Upper lobe of right lung (tissue), 1 donor: ENCODE results near the gene GSTA1. TPM values are rescaled to one million over a fixed set of nuclear protein-coding genes. Genes with fewer than 3 reads are reported as not detected.
"Not testable (repeated sequence)": the region's sequence is repeated elsewhere in the genome, so short reads cannot be mapped to it uniquely, and the experiment has no call there.

Experiments used
- ATAC-seq: fragments of 200-7000 bp; cut with Tn5 transposase; one replicate; pipeline ENCODE4 v1.9.1; 2020; ENCODE audit warnings: mild to moderate bottlenecking, moderate library complexity
- DNase-seq: peaks from one replicate; pipeline ENCODE4 v3.0.0-alpha.2; 2020
- H3K27ac ChIP-seq: fragments of 200-600 bp; one replicate; pipeline ENCODE4 v1.8.0; 2022
- H3K27me3 ChIP-seq: fragments of 200-600 bp; one replicate; pipeline ENCODE4 v1.8.0; 2022; ENCODE audit warnings: mild to moderate bottlenecking
- H3K36me3 ChIP-seq: fragments of 200-600 bp; one replicate; pipeline ENCODE4 v1.8.0; 2022
- H3K4me1 ChIP-seq: fragments of 200-600 bp; one replicate; pipeline ENCODE4 v1.8.0; 2022
- H3K4me3 ChIP-seq: fragments of 200-600 bp; one replicate; pipeline ENCODE4 v1.8.0; 2022; ENCODE audit warnings: mild to moderate bottlenecking
- H3K9me3 ChIP-seq: fragments of 200-600 bp; one replicate; pipeline ENCODE4 v1.8.0; 2022
- intact Hi-C: fragments of 100-400 bp; cut with DNase I; formaldehyde crosslinking; loops from one replicate; pipeline ENCODE4 v1.11.0; 2022
- total RNA-seq: library from RNA; stranded (reverse); fragmentation: NEBNext Ultra II Directional; extraction: Animal tissue kit (Norgen Biotek cat#: 25700); gene quantifications from one replicate; pipeline ENCODE4 v1.2.1, GENCODE V29; 2021
- TF ChIP-seq, protein P1 (sequence below): fragments of 200-600 bp; IDR thresholded peaks from one replicate; pipeline ENCODE4 v1.8.0; 2022; ENCODE audit warnings: antibody characterized with exemption
- donor health status: DM: no; HTN: yes; CAD: no; lungs with severe emphysema.

GSTA1 gene
- total RNA-seq, 1 donor from 2014 or later = 1.9 TPM

DNA sequence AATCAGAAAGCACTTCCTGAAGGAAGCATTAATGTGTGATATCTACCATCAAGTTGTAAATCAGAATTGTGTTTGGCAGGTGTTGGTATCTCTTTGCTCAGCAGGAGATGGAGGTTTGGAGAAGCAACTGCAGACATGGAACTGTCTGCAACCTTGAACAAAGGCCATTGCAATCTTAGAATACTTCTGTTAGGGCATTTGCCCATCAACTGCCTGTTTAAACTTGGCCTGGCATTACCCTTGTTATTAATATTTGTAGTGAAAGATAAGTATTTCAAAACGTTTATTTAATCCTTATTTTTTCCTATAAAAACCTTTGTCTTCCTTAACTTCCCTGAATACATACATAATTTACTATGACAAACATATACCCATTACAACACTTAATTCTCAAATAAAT lies 22.9 kb upstream of the GSTA1 start:
- Histone ChIP-seq H3K4me3 (no peak overlapping the region), H3K27ac (no peak overlapping the region), H3K36me3 (no peaks in the 10 kb centered on the region), H3K9me3 (no peaks in the 10 kb centered on the region), H3K4me1 (no peaks in the 10 kb centered on the region), H3K27me3 (no peaks in the 10 kb centered on the region)
- DNase-seq (no peak), ATAC-seq (no peak)
- TF ChIP-seq, protein P1, sequence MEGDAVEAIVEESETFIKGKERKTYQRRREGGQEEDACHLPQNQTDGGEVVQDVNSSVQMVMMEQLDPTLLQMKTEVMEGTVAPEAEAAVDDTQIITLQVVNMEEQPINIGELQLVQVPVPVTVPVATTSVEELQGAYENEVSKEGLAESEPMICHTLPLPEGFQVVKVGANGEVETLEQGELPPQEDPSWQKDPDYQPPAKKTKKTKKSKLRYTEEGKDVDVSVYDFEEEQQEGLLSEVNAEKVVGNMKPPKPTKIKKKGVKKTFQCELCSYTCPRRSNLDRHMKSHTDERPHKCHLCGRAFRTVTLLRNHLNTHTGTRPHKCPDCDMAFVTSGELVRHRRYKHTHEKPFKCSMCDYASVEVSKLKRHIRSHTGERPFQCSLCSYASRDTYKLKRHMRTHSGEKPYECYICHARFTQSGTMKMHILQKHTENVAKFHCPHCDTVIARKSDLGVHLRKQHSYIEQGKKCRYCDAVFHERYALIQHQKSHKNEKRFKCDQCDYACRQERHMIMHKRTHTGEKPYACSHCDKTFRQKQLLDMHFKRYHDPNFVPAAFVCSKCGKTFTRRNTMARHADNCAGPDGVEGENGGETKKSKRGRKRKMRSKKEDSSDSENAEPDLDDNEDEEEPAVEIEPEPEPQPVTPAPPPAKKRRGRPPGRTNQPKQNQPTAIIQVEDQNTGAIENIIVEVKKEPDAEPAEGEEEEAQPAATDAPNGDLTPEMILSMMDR = no peak
- intact Hi-C loops = loop anchor here (2.0 kb wide), 1 partner anchor 40 kb away; no protein-coding TSS in a partner anchor

- not testable (repeated sequence) for H3K27ac ChIP-seq, H3K4me3 ChIP-seq, H3K36me3 ChIP-seq, ATAC-seq, DNase-seq, H3K9me3 ChIP-seq, H3K4me1 ChIP-seq, H3K27me3 ChIP-seq
- intact Hi-C loops = loop anchor here (2.0 kb wide), 1 partner anchor 39 kb away; no protein-coding TSS in a partner anchor
These were observed 22.4 kb upstream of the GSTA1 start for GRCh38 chr6:52825900-52826459.

- H3K4me3 ChIP-seq, H3K36me3 ChIP-seq, intact Hi-C loops, DNase-seq, ATAC-seq, H3K9me3 ChIP-seq, H3K27ac ChIP-seq, H3K27me3 ChIP-seq, H3K4me1 ChIP-seq: not testable (repeated sequence)
These were observed 21.7 kb upstream of the GSTA1 start for GRCh38 chr6:52825270-52825793.

- DNase-seq = no peak
- intact Hi-C loops = no loop called here
- Histone ChIP-seq H3K4me1 (no peaks in the 10 kb centered on the region), H3K36me3 (no peaks in the 10 kb centered on the region), H3K27me3 (no peaks in the 10 kb centered on the region), H3K4me3 (no peak overlapping the region), H3K27ac (no peak overlapping the region), H3K9me3 (no peaks in the 10 kb centered on the region)
- TF ChIP-seq, protein P1 = no peak
- ATAC-seq = no peak
These were observed 18.2 kb upstream of the GSTA1 start for GRCh38 chr6:52821842-52822241.

- no peaks in the 10 kb centered on the region for H3K27me3 ChIP-seq
- intact Hi-C loops = no loop called here
- ATAC-seq = no peak
- DNase-seq = no peak
- no peaks in the 10 kb centered on the region for H3K4me1 ChIP-seq
- H3K9me3 ChIP-seq = no peaks in the 10 kb centered on the region
- no peaks in the 10 kb centered on the region for H3K36me3 ChIP-seq
- H3K27ac ChIP-seq = no peak overlapping the region
- TF ChIP-seq, protein P1 = no peak
- H3K4me3 ChIP-seq = no peak overlapping the region
These were observed 16.6 kb upstream of the GSTA1 start for GRCh38 chr6:52820198-52820597.

- Histone ChIP-seq H3K27ac (no peak overlapping the region), H3K4me3 (no peak overlapping the region), H3K4me1 (no peaks in the 10 kb centered on the region), H3K9me3 (no peaks in the 10 kb centered on the region), H3K27me3 (no peaks in the 10 kb centered on the region), H3K36me3 (no peaks in the 10 kb centered on the region)
- intact Hi-C loops = no loop called here
- DNase-seq (peak; percentile 58), ATAC-seq (peak; percentile 97)
- TF ChIP-seq, protein P1 = peak; percentile 69
These were observed 11.8 kb upstream of the GSTA1 start for GRCh38 chr6:52815167-52816092.

DNA sequence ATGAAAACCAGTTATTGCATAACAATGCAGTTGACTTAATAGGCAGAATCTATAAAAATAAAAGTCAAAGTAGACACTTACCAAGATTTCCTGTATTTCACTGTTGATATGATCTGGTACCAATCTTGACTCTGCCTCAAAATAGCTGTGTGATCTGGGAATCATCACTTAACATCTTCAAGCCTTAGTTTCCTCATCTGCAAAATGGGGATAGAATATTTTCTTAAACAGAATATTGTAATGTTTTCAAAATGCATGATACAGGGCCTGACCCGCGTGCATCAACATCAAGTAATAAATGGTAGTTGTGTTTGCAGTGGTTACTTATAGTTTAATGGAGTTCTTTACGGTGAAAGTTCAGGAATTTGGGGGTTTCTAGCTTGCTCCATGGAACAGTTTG lies 10.9 kb upstream of the GSTA1 start:
- intact Hi-C loops, H3K27me3 ChIP-seq, ATAC-seq, H3K36me3 ChIP-seq, H3K9me3 ChIP-seq, H3K27ac ChIP-seq, H3K4me3 ChIP-seq, DNase-seq, H3K4me1 ChIP-seq: not testable (repeated sequence)

DNA sequence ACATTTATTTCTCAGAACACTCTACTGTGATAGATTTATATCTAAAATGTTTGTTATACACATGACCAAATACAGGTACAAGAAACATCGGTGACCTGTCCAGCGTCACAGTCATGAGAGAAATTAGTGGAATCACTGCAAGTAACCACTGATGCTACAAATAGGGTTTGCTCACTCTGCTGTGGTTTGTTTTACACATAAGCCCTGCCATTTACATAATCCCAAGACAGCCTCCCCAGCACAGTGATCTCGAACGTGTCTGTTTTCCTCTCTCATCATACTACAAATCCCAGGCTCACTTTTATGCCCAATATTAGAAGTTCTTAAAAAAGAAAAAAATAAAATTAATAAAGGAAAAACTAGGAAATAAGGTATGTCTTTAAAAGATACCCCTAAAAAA lies 6.2 kb upstream of the GSTA1 start:
- H3K27me3 ChIP-seq, H3K4me3 ChIP-seq, DNase-seq, H3K4me1 ChIP-seq, intact Hi-C loops, H3K9me3 ChIP-seq, H3K36me3 ChIP-seq, ATAC-seq, H3K27ac ChIP-seq: not testable (repeated sequence)
